ENCODE results near the gene C12orf43. TPM values are rescaled to one million over a fixed set of nuclear protein-coding genes. Genes with fewer than 3 reads are reported as not detected.

Gene C12orf43
- total RNA-seq, 1 donor from 2014 or later = 20.2 TPM

DNA sequence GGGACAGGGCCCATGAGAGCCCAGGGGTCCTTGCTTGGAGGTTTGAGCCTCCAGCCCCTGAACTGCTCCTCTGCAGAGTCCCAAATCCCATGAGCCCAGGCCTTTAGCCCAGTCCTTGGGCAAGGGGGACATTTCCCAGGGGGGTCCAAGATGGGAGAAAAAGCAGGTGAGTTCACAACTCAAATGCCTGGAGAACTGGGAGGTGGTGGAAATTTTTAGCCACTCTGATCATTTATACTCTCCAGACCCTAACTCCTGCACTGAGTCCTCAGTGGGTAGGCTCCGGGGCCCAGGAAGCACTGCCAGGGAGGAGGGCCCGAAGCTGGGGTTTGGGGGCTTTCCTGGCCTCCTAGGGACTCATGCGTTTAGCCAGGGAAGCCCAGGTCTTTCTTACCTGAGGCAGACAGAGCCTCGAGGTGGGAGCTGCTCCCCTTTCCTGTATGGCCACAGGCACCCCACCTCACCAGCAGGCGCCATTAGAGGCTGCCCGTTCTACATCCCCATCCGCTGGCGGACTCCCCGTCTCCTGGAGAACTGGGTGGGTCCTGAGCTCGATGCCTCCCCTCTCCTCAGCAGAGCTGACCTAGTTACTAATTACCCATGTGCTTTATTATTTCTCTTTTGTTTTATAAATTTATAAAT lies 36.9 kb downstream of the C12orf43 start:
- Mint-ChIP-seq H3K27ac (ENCODE audit: unreplicated experiment) (no peak overlapping the region), H3K4me3 (ENCODE audit: unreplicated experiment) (no peak overlapping the region), H3K36me3 (ENCODE audit: unreplicated experiment) (no peaks in the 10 kb centered on the region), H3K4me1 (ENCODE audit: low read depth, unreplicated experiment) (no peaks in the 10 kb centered on the region), H3K27me3 (ENCODE audit: unreplicated experiment) (peaks cover 4% of the 10 kb centered on the region), H3K9me3 (ENCODE audit: unreplicated experiment) (peaks cover 1% of the 10 kb centered on the region)
- no peak for DNase-seq
- TF ChIP-seq, protein P1, sequence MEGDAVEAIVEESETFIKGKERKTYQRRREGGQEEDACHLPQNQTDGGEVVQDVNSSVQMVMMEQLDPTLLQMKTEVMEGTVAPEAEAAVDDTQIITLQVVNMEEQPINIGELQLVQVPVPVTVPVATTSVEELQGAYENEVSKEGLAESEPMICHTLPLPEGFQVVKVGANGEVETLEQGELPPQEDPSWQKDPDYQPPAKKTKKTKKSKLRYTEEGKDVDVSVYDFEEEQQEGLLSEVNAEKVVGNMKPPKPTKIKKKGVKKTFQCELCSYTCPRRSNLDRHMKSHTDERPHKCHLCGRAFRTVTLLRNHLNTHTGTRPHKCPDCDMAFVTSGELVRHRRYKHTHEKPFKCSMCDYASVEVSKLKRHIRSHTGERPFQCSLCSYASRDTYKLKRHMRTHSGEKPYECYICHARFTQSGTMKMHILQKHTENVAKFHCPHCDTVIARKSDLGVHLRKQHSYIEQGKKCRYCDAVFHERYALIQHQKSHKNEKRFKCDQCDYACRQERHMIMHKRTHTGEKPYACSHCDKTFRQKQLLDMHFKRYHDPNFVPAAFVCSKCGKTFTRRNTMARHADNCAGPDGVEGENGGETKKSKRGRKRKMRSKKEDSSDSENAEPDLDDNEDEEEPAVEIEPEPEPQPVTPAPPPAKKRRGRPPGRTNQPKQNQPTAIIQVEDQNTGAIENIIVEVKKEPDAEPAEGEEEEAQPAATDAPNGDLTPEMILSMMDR (IDR thresholded peaks at IDR 0.05; ENCODE audit: partially characterized antibody, unreplicated experiment) = no peak

DNA sequence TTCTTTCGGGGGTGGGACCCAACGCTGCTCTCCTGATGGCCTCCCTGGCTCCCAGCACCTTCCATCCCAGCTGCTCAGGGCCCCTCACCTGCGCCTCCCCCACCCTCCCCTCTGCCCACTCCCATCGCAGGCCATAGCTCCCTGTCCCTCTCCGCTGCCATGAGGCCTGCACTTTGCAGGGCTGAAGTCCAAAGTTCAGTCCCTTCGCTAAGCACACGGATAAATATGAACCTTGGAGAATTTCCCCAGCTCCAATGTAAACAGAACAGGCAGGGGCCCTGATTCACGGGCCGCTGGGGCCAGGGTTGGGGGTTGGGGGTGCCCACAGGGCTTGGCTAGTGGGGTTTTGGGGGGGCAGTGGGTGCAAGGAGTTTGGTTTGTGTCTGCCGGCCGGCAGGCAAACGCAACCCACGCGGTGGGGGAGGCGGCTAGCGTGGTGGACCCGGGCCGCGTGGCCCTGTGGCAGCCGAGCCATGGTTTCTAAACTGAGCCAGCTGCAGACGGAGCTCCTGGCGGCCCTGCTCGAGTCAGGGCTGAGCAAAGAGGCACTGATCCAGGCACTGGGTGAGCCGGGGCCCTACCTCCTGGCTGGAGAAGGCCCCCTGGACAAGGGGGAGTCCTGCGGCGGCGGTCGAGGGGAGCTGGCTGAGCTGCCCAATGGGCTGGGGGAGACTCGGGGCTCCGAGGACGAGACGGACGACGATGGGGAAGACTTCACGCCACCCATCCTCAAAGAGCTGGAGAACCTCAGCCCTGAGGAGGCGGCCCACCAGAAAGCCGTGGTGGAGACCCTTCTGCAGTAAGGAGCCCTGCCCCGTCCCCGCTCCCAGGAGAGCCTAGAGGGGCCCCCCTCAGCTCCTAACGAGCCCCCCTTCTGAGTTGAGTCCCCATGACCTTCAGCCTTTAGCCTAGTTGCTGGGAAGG lies 37.7 kb downstream of the C12orf43 start, which contains the start of gene HNF1A:
Gene HNF1A (plus strand): TSS at position 248 of the 924 bp plus-strand sequence. CDS start 226 bp downstream, at position 474.
- Mint-ChIP-seq H3K9me3 (ENCODE audit: unreplicated experiment) (no peaks in the 10 kb centered on the region), H3K27me3 (ENCODE audit: unreplicated experiment) (peaks cover 2% of the 10 kb centered on the region), H3K4me3 (ENCODE audit: unreplicated experiment) (no peak within 1 kb of the TSS), H3K36me3 (ENCODE audit: unreplicated experiment) (no peaks in the 10 kb centered on the region), H3K4me1 (ENCODE audit: low read depth, unreplicated experiment) (no peaks in the 10 kb centered on the region), H3K27ac (ENCODE audit: unreplicated experiment) (no peak within 1 kb of the TSS)
- TF ChIP-seq, protein P1 (IDR thresholded peaks at IDR 0.05; ENCODE audit: partially characterized antibody, unreplicated experiment) = no peak
- DNase-seq = no peak

DNA sequence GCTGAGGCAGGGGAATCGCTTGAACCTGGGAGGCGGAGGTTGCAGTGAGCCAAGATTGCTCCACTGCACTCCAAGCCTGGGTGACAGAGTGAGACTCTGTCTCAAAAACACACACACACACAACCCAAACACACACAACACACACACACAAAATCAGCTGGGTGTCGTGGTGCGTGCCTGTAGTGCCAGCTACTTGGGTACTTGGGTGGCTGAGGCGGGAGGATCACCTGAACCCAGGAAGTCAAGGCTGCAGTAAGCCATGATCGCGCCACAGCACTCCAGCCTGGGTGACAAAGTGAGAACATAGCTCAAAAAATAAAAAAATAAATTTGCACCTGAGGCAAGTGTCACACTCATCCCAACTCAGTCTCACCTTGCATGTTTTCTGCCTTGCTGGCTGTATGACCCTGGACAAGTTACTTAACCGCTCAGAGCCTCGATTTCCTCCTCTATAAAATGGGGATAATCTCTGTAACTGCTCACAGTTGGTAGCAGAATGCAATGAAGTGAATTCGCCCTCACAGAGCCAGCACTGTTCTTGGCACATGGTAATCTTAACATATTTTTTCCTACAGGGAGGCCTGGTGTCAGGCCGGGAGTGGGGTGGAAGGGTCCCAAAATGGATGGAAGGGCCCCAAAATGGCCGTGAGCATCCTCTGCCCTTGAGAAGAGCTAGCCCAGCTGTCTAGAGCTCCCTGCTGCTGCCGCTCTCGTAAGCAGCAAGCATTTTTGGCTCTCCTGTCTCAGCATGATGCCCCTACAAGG lies 38.6 kb downstream of the C12orf43 start:
- Mint-ChIP-seq H3K9me3 (ENCODE audit: unreplicated experiment) (no peaks in the 10 kb centered on the region), H3K36me3 (ENCODE audit: unreplicated experiment) (no peaks in the 10 kb centered on the region), H3K4me1 (ENCODE audit: low read depth, unreplicated experiment) (no peaks in the 10 kb centered on the region), H3K27ac (ENCODE audit: unreplicated experiment) (no peak overlapping the region), H3K4me3 (ENCODE audit: unreplicated experiment) (no peak overlapping the region), H3K27me3 (ENCODE audit: unreplicated experiment) (peaks cover 3% of the 10 kb centered on the region)
- no peak for DNase-seq
- TF ChIP-seq, protein P1 (IDR thresholded peaks at IDR 0.05; ENCODE audit: partially characterized antibody, unreplicated experiment) = no peak

DNA sequence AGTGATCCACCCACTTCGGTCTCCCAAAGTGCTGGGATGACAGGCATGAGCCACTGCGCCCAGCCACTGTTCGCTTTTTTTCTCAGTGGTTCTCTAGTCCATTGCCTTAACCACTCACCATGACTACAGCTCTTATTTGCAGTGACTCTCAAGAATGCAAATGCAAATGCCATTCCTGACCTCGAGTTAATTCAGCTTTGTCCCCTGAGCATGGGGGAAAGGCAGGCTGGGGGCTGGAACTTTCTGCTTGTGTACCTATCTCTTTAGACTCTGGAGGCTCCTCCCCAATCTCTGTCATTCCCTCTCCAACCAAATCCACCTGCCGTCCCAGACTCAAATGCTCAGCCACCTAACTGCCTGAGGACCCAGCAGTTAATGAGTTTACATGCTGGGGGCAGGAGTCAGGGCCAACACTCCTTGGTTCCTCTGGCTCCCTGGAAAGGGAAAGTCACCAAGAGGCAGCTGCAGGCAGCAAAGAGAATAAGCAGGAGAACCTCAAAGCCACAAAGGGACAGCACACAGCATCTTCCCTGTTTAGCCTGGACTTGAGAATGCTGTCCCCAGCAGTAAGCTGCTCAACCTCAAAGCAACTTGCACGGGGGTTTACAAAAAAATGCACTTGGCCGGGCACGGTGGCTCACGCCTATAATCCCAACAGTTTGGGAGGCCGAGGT lies 43.3 kb downstream of the C12orf43 start:
- TF ChIP-seq, protein P1 (IDR thresholded peaks at IDR 0.05; ENCODE audit: partially characterized antibody, unreplicated experiment) = no peak
- no peak for DNase-seq
- Mint-ChIP-seq H3K4me3 (ENCODE audit: unreplicated experiment) (no peak overlapping the region), H3K4me1 (ENCODE audit: low read depth, unreplicated experiment) (no peaks in the 10 kb centered on the region), H3K27ac (ENCODE audit: unreplicated experiment) (no peak overlapping the region), H3K36me3 (ENCODE audit: unreplicated experiment) (no peaks in the 10 kb centered on the region), H3K9me3 (ENCODE audit: unreplicated experiment) (peaks cover 3% of the 10 kb centered on the region), H3K27me3 (ENCODE audit: unreplicated experiment) (peaks cover 3% of the 10 kb centered on the region)
